ENCODE results near the gene LITAF. TPM values are rescaled to one million over a fixed set of nuclear protein-coding genes. Genes with fewer than 3 reads are reported as not detected.

Gene LITAF
- total RNA-seq, 1 experiment from 2014 or later: 73.0 TPM

DNA sequence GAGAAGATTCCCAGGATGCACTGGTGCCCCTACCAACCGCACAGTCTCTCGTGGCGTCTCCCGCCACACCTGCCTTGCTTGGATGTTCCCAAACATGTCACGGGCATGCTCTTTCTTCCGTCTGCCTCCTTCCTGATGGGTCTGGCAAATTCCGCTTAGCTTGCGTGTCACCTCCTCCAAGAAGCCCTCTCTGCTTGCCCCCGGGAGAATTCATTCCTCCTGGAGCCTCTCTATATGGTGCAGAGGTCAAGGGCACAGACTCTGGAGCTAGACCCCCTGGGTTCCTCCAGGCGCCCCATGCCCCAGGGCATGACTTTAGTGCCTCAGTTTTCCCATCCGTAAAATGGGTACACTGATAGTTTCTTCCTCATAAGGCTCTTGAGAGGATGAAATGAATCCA is 21.1 kb downstream of the LITAF start:
- no peak for TF ChIP-seq CREB1 (CRISPR knock-in tag; IDR thresholded peaks at IDR 0.05)
- TF ChIP-seq GTF2I (CRISPR knock-in tag; conservative IDR thresholded peaks at IDR 0.05): peak; percentile 86; the same call in 1 of the 2 replicates
- peaks cover 42% of the 10 kb centered on the region for H3K4me1 Mint-ChIP-seq
- ATAC-seq (no peak), DNase-seq (ENCODE audit: low spot score) (no peak)
- peak overlapping the region; percentile 64 for H3K27ac Mint-ChIP-seq
- no peaks in the 10 kb centered on the region for H3K36me3 Mint-ChIP-seq
- POLR2A ChIA-PET: no interaction called here
- H3K27me3 Mint-ChIP-seq (ENCODE audit: low read depth): no peaks in the 10 kb centered on the region
- CTCF ChIA-PET: interaction anchor here (0.7 kb wide), 1 partner anchor 601 kb away, joined by 3 read pairs; no protein-coding TSS in a partner anchor
- no peak overlapping the region for H3K4me3 Mint-ChIP-seq
- H3K9me3 Mint-ChIP-seq: no peaks in the 10 kb centered on the region

DNA sequence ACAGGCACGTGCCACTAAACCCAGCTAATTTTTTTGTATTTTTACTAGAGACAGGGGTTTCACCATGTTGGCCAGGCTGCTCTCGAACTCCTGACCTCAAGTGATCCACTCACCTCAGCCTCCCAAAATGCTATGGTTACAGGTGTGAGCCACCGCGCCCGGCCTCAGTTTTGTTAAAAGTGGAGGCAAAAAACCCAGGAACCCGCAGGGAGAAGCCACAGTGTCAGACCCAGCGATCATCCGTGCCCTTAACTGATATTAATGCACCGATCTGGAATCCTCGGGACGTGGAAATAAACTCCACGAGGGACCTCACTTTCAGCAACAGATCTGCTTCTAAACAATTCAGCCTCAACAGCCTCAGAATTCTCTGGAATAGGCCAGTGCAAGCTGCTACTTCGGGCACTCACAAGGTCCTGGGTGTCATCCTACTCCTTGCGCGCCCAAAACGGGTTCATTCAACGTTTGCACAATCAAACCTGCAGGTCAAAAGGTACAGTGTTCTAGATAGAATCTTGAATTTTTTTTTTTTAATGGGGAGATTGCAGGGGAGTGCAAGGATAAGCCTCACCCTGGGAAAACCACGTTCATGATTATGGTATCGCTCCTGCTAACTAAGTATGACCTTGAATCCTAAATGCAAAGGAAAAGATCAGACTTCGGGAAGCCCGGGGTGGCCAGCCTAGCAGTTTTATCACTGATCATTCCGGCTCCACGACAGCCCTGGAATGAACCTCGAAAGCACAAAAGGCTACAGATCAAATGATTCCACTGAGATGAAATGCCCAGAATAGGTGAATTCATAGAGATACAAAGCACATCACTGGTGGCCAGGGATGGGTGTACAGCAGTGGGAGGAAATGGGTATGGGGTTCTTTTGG is 22.4 kb downstream of the LITAF start:
- POLR2A ChIA-PET: interaction anchor here (0.5 kb wide), 1 partner anchor 22 kb away, joined by 3 read pairs; the partner anchor contains the start of gene LITAF
- CTCF ChIA-PET: interaction anchor here (1.3 to 1.8 kb wide), 3 partner anchors 32 to 168 kb away, joined by 3 to 7 read pairs (median 4); no protein-coding TSS in a partner anchor
- ATAC-seq: no peak

More for the DNA sequence above, 22.4 kb downstream of the LITAF start:
- Mint-ChIP-seq H3K27me3 (ENCODE audit: low read depth) (no peaks in the 10 kb centered on the region), H3K36me3 (no peaks in the 10 kb centered on the region), H3K27ac (peak overlapping the region; percentile 92), H3K9me3 (no peaks in the 10 kb centered on the region), H3K4me1 (peaks cover 45% of the 10 kb centered on the region), H3K4me3 (no peak overlapping the region)
- DNase-seq (ENCODE audit: low spot score): no peak
- TF ChIP-seq TEAD1 (CRISPR knock-in tag; IDR thresholded peaks at IDR 0.05) (no peak), ESRRA (CRISPR knock-in tag; IDR thresholded peaks at IDR 0.05; ENCODE audit: borderline replicate concordance) (no peak), CBFB (CRISPR knock-in tag; IDR thresholded peaks at IDR 0.05; ENCODE audit: low read depth) (no peak), ZNF416 (CRISPR knock-in tag; IDR thresholded peaks at IDR 0.05) (no peak), ZNF219 (CRISPR knock-in tag; IDR thresholded peaks at IDR 0.05; ENCODE audit: borderline replicate concordance) (no peak), PRRX2 (CRISPR knock-in tag; IDR thresholded peaks at IDR 0.05) (no peak), ZNF671 (CRISPR knock-in tag; IDR thresholded peaks at IDR 0.05) (no peak), FOXP1 (CRISPR knock-in tag; IDR thresholded peaks at IDR 0.05; ENCODE audit: borderline replicate concordance) (no peak), ZNF121 (CRISPR knock-in tag; IDR thresholded peaks at IDR 0.05) (no peak), SMAD3 (CRISPR knock-in tag; IDR thresholded peaks at IDR 0.05; ENCODE audit: borderline replicate concordance) (no peak), SP1 (CRISPR knock-in tag; conservative IDR thresholded peaks at IDR 0.05) (no peak), GTF2I (CRISPR knock-in tag; conservative IDR thresholded peaks at IDR 0.05) (no peak), SOX15 (CRISPR knock-in tag; IDR thresholded peaks at IDR 0.05) (no peak)
- TF ChIP-seq, protein P1, sequence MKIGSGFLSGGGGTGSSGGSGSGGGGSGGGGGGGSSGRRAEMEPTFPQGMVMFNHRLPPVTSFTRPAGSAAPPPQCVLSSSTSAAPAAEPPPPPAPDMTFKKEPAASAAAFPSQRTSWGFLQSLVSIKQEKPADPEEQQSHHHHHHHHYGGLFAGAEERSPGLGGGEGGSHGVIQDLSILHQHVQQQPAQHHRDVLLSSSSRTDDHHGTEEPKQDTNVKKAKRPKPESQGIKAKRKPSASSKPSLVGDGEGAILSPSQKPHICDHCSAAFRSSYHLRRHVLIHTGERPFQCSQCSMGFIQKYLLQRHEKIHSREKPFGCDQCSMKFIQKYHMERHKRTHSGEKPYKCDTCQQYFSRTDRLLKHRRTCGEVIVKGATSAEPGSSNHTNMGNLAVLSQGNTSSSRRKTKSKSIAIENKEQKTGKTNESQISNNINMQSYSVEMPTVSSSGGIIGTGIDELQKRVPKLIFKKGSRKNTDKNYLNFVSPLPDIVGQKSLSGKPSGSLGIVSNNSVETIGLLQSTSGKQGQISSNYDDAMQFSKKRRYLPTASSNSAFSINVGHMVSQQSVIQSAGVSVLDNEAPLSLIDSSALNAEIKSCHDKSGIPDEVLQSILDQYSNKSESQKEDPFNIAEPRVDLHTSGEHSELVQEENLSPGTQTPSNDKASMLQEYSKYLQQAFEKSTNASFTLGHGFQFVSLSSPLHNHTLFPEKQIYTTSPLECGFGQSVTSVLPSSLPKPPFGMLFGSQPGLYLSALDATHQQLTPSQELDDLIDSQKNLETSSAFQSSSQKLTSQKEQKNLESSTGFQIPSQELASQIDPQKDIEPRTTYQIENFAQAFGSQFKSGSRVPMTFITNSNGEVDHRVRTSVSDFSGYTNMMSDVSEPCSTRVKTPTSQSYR (CRISPR knock-in tag; IDR thresholded peaks at IDR 0.05): no peak
- TF ChIP-seq, protein P2, sequence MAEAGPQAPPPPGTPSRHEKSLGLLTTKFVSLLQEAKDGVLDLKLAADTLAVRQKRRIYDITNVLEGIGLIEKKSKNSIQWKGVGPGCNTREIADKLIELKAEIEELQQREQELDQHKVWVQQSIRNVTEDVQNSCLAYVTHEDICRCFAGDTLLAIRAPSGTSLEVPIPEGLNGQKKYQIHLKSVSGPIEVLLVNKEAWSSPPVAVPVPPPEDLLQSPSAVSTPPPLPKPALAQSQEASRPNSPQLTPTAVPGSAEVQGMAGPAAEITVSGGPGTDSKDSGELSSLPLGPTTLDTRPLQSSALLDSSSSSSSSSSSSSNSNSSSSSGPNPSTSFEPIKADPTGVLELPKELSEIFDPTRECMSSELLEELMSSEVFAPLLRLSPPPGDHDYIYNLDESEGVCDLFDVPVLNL (CRISPR knock-in tag; IDR thresholded peaks at IDR 0.05; ENCODE audit: borderline replicate concordance, low read depth): no peak
- TF ChIP-seq, protein P3, sequence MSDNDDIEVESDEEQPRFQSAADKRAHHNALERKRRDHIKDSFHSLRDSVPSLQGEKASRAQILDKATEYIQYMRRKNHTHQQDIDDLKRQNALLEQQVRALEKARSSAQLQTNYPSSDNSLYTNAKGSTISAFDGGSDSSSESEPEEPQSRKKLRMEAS (CRISPR knock-in tag; IDR thresholded peaks at IDR 0.05): no peak
- TF ChIP-seq, protein P4, sequence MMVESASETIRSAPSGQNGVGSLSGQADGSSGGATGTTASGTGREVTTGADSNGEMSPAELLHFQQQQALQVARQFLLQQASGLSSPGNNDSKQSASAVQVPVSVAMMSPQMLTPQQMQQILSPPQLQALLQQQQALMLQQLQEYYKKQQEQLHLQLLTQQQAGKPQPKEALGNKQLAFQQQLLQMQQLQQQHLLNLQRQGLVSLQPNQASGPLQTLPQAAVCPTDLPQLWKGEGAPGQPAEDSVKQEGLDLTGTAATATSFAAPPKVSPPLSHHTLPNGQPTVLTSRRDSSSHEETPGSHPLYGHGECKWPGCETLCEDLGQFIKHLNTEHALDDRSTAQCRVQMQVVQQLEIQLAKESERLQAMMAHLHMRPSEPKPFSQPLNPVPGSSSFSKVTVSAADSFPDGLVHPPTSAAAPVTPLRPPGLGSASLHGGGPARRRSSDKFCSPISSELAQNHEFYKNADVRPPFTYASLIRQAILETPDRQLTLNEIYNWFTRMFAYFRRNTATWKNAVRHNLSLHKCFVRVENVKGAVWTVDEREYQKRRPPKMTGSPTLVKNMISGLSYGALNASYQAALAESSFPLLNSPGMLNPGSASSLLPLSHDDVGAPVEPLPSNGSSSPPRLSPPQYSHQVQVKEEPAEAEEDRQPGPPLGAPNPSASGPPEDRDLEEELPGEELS (CRISPR knock-in tag; IDR thresholded peaks at IDR 0.05): no peak
- TF ChIP-seq, protein P5, sequence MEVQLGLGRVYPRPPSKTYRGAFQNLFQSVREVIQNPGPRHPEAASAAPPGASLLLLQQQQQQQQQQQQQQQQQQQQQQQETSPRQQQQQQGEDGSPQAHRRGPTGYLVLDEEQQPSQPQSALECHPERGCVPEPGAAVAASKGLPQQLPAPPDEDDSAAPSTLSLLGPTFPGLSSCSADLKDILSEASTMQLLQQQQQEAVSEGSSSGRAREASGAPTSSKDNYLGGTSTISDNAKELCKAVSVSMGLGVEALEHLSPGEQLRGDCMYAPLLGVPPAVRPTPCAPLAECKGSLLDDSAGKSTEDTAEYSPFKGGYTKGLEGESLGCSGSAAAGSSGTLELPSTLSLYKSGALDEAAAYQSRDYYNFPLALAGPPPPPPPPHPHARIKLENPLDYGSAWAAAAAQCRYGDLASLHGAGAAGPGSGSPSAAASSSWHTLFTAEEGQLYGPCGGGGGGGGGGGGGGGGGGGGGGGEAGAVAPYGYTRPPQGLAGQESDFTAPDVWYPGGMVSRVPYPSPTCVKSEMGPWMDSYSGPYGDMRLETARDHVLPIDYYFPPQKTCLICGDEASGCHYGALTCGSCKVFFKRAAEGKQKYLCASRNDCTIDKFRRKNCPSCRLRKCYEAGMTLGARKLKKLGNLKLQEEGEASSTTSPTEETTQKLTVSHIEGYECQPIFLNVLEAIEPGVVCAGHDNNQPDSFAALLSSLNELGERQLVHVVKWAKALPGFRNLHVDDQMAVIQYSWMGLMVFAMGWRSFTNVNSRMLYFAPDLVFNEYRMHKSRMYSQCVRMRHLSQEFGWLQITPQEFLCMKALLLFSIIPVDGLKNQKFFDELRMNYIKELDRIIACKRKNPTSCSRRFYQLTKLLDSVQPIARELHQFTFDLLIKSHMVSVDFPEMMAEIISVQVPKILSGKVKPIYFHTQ (CRISPR knock-in tag; IDR thresholded peaks at IDR 0.05): no peak
- TF ChIP-seq, protein P6, sequence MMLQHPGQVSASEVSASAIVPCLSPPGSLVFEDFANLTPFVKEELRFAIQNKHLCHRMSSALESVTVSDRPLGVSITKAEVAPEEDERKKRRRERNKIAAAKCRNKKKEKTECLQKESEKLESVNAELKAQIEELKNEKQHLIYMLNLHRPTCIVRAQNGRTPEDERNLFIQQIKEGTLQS (CRISPR knock-in tag; conservative IDR thresholded peaks at IDR 0.05): no peak
- TF ChIP-seq, protein P7, sequence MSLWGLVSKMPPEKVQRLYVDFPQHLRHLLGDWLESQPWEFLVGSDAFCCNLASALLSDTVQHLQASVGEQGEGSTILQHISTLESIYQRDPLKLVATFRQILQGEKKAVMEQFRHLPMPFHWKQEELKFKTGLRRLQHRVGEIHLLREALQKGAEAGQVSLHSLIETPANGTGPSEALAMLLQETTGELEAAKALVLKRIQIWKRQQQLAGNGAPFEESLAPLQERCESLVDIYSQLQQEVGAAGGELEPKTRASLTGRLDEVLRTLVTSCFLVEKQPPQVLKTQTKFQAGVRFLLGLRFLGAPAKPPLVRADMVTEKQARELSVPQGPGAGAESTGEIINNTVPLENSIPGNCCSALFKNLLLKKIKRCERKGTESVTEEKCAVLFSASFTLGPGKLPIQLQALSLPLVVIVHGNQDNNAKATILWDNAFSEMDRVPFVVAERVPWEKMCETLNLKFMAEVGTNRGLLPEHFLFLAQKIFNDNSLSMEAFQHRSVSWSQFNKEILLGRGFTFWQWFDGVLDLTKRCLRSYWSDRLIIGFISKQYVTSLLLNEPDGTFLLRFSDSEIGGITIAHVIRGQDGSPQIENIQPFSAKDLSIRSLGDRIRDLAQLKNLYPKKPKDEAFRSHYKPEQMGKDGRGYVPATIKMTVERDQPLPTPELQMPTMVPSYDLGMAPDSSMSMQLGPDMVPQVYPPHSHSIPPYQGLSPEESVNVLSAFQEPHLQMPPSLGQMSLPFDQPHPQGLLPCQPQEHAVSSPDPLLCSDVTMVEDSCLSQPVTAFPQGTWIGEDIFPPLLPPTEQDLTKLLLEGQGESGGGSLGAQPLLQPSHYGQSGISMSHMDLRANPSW (CRISPR knock-in tag; conservative IDR thresholded peaks at IDR 0.05; ENCODE audit: low read depth): no peak
